AML-193 (cell line): ENCODE results near the gene IL4R.
"Not testable (repeated sequence)": the region's sequence is repeated elsewhere in the genome, so short reads cannot be mapped to it uniquely, and the experiment has no call there.

Source experiments
- DNase-seq, 2 experiments: peaks; one replicate each; lab custom pipeline; 2025; lab: John Stamatoyannopoulos, UW

The IL4R gene

DNA sequence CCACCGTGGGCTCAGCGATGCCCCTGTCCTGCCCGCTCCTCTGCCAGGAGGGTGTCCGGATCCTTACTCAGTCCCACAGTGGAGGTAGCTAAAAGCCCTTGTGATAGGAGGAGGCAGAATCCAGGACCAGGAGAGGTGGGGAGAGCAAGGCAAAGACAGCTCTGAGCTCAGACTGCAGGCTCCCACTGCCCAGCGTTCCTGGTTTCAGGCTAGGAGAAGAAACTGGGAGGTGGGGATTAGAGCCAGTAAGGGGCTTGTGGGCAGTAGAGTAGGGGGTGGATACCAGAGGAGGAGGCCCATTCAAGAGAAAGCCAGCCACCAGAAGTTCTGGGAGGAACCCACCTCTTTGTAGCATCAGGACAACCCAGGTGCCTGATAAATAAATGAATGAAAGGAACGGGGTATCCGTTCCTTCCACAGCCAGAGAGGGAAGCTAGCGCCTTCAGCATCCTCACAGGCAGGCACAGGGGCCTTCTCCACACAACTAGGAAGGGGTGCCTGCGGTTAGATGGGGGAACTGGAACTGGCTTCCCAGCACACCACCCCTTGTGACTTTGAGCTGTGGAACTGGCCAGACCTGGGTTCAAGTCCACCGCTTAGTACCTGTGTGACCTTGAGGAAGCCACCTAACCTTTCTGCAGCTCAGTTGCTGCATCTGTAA, 90.5 kb downstream of the IL4R start:
- DNase-seq = no peak

DNA sequence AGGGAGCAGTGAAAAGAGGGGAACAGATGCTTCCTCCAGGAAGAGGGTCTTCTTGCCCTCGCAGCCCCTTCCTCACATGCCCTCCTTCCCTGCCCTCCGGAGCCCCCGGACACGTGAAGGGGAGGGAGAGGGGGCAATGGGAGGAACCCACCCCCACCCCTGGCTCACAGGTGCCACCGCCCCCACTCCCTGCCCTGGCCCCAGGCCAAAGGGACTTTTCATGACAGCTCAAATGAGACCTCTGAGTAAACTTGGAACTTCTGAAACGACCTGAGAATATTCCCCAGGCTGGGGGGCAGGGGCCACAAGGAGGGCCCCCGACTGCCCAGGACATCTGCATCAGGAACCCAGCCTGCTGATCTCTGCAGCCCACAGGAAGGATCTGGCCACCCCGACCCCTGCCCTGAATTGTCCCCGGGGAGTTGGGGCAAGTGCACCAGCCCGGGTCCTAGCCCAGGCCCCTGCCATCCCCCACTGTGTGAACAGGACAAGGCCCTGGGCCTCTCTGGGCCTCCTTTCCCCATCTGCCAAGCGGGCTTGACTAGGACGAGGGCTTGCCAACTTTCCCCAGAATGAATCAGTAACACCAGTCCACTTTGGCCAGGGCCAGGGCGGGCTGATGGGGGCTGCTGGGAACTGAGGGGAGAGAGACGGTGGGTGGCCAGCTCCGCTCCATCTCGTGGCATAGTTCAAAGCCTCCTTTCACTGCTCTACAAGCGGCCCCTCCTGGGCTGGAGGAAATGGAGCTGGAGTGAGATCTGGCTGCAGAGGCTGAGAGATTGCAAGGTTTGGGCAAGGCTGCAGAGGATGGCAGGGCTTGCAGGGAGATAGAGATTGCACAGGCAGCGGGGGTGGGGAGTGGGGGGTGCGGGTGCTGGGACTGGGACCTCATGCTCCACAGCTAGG, 92.0 kb downstream of the IL4R start:
- DNase-seq = no peak

DNA sequence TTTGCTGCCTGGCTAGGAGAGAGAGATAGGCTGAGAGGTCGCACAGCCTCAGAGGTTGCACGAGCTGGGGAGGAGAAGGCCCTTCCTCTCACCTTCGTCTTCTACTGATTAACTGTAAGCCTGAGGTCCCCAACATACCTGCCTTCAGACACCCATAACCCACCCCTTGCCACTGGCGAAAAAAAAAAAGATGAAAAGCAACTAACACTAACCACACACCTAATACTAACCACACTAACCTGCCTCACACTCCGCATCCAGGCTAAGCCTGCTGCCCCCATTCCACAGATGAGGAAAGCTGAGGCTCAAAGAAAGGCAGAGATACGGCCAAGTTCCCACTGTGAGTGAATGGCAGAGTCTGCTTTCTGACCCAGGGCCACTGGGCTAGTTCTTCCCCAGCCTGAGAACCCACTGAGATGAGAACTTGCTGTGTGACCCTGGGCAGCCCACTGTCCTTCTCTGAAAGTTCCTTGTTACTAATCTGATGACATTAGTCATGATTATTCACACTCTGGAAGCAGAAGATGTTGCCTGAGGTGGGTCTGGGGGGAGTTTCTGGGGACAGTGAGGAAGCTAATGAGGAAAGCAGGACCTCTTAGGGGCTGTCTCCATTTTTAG, 92.8 kb downstream of the IL4R start:
- DNase-seq = no peak

DNA sequence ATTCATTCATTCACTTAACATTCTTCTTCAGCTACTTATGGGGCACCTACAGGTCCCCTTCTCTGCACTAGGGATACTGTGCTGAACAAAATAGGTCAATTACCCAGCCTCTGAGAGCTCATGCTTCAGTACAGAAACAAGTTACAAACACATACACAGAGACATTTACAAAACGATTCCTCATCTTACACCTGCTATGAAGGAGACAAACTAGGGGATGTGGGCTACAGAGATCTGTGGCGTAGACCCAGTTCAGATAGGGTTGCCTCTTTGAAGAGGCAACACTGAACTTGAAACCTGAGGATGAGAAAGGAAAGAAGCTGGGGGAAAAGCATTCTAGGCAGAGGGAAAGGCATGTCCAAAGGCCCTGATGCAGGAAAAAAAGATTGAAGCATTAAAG, 93.4 kb downstream of the IL4R start:
- no peak for DNase-seq

DNA sequence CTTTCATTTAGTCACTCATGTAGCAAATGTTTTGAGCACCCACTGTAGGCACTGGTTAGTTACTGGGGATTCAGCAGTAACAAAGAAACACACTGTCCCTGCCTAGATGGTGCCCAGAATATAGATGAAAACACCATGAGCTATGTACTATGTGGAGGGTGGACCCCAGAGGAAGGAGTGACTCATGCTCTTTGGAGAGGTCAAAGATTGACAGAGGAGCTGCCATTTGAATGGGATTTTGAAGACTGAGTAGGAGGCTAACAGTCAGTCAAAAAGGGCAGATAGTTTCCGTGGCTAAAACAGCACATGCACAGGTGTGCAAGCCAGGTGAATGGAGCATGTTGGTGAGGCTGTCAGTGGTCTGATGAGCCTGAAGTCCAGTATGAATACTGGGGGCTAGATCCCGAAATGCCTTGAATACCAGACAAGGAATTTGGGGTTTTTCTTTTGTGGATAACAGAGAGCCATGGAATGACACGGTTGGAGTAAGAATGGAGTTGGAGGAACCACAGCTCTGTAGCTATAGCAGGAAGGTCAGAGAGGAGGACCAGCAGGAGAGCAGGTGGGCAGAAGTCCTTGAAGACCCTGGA, 94.3 kb downstream of the IL4R start:
- DNase-seq = no peak

DNA sequence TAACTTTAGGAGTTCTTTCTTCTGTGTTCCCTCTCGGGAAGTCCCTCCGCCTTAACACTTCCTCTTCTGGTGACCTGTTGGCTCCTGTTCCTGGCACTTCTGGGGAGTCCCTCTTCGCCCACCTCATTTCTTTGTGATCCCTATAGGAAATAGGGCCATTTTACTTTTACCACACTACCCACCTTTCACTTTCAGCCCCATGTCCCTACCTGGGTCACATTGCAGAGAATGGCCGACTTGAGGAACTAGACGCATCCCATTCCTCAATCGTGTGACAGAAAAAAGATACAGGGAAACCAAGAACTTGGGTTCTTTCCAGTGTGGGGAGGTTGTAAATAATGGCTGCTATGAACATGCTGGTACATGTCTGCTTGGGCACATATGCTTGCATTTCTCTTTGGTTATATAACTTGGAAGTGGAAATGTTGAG, 94.8 kb downstream of the IL4R start:
- DNase-seq = no peak

DNA sequence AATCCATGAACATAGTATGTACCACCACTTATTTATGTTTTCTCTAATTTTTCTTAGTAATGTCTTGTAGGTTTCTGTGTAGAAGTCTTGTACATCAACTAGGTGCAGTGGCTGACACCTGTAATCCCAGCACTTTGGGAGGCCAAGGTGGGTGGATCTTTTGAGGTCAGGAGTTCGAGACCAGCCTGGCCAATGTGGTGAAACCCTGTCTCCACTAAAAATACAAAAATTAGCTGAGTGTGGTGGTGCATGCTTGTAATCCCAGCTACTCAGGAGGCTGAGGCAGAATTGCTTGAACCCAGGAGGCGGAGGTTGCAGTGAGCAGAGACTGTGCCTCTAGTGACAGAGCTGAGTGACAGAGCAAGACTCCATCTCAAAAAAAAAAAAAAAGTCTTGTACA, 96.2 kb downstream of the IL4R start:
- not testable (repeated sequence) for DNase-seq

DNA sequence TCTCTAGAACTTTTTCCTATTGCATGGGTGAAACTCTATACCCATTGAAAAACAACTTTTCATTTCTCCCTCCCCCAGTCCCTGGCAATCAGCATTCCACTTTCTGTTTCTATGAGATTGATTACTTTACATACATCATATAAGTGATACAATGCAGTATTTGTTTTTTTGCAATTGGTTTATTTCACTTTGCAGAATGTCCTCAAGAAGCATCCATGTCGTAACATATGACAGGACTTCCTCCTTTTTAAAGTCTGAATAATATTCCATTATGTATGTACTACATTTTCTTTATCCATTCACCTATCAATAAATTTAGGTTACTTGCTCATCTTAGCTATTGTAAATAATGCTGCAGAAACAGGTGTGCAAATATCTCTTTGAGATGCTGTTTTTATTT, 97.0 kb downstream of the IL4R start:
- peak; percentile 25 to 59 for DNase-seq

DNA sequence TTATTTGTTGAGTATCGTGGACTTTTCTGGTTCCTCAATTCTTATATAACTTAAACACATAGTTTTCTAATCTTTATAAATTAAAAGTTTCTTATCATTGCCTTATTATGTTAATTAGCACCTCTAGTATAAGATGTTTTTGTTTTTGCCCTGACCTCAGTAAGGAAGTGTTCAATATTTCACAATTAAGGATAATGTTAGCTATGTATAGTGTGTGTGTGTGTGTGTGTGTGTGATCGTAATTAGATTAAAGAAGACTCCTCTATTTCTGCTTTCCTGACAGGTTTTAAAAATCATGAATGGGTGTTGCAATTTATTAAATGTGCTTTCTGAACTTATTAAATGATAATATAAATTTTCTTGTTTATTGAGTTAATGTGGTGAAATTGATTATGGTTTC, 100.2 kb downstream of the IL4R start:
- no peak for DNase-seq
